HAP-1 (cell line): ENCODE data around the gene SLC30A10.
"Not testable (repeated sequence)": the region's sequence is repeated elsewhere in the genome, so short reads cannot be mapped to it uniquely, and the experiment has no call there.

Experiments
- DNase-seq, 2 experiments: peaks; one replicate each; pipeline ENCODE4 v3.0.0-alpha.2; 2016 to 2020; ENCODE audit warnings: low spot score in 2 of 2
- H3K27me3 ChIP-seq: fragments of 250-450 bp; sonication (Bioruptor Pico); 2 replicates; pipeline ENCODE4 v1.5.1; 2020; ENCODE audit warnings: low read depth, mild to moderate bottlenecking, moderate library complexity
- H3K36me3 ChIP-seq: fragments of 250-450 bp; sonication (Bioruptor Pico); replicated peaks from 2 replicates; pipeline ENCODE4 v1.5.1; 2020; ENCODE audit warnings: mild to moderate bottlenecking
- H3K4me1 ChIP-seq: fragments of 250-450 bp; sonication (Bioruptor Pico); 2 replicates; pipeline ENCODE4 v1.5.1; 2020; ENCODE audit warnings: mild to moderate bottlenecking
- H3K4me3 ChIP-seq: fragments of 250-450 bp; sonication (Bioruptor Pico); 2 replicates; pipeline ENCODE4 v1.5.1; 2020; ENCODE audit warnings: mild to moderate bottlenecking, moderate library complexity
- H3K9me3 ChIP-seq: fragments of 250-450 bp; sonication (Bioruptor Pico); 2 replicates; pipeline ENCODE4 v1.5.1; 2020; ENCODE audit warnings: mild to moderate bottlenecking, moderate library complexity
- in situ Hi-C: fragments of 300-500 bp; cut with MboI; formaldehyde crosslinking; loops from 3 replicates; pipeline ENCODE4 v1.14.3; 2020; ENCODE audit warnings: low sequenced_read_pairs, inconsistent platforms, mixed read lengths

The SLC30A10 gene

DNA sequence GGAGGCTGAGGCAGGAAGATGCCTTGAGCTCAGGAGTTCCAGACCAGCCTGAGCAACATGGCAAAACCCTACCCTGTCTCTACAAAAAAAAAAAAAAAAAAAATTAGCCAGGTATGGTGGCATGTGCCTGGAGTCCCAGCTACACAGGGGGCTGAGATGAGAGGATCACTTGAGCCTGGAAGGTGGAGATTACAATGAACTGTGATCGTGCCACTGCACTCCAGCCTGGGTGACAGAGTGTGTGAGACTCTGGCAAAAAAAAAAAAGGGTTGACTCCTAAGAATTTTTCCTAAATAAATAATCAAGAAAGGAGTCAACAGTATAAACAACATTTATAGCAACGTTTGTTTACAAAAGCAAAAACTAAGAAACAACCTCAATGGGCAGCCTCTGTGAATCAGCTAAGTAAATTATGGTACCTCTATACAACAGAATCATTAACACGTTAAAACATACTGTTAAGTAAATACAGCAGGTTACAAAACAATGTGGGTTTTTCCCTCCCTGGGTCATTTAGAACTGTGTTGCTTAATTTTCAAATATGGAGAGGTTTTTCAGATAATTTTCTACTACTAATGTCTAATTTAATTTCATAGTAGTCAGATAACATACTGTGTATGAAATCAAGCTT lies 56.8 kb downstream of the SLC30A10 start:
- Histone ChIP-seq H3K36me3 (no peaks in the 10 kb centered on the region), H3K27me3 (peaks cover 11% of the 10 kb centered on the region), H3K4me3 (no peak overlapping the region), H3K9me3 (no peaks in the 10 kb centered on the region), H3K4me1 (no peaks in the 10 kb centered on the region)
- in situ Hi-C loops, result no loop called here
- DNase-seq, result no peak

DNA sequence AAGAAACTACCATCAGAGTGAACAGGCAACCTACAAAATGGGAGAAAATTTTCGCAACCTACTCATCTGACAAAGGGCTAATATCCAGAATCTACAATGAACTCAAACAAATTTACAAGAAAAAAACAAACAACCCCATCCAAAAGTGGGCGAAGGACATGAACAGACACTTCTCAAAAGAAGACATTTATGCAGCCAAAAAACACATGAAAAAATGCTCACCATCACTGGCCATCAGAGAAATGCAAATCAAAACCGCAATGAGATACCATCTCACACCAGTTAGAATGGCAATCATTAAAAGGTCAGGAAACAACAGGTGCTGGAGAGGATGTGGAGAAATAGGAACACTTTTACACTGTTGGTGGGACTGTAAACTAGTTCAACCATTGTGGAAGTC lies 59.7 kb downstream of the SLC30A10 start:
- H3K36me3 ChIP-seq, in situ Hi-C loops, H3K9me3 ChIP-seq, DNase-seq, H3K4me3 ChIP-seq, H3K4me1 ChIP-seq, H3K27me3 ChIP-seq: not testable (repeated sequence)
